Activated naive CD4-positive, alpha-beta T cell treated with anti-CD3 and anti-CD28 coated beads, Interleukin-2, amount 50 U/mL, for 16 hours (primary cell): Measurements from ENCODE around the gene PDE10A.

Experiments
- DNase-seq: peaks from one replicate; pipeline ENCODE4 v3.0.0-alpha.2; 2020

PDE10A gene

DNA sequence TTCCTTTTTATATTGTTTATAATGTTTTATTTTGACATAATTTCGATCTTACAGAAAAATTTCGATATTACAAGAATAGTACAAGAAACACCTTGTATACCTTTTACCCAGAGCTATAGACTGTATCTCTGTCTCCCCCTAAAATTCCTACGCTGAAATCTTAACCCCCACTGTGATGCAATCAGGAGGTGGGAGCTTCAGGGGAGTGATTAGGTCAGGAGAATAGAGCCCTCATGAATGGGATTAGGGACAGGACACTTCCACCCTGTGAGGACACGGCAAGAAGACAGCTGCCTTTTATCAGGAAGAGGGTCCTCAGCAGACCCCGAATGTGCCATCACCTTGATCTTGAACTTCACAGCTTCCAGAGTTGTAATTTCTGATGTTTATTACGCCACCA lies 204.9 kb downstream of the PDE10A start:
- DNase-seq: no peak

DNA sequence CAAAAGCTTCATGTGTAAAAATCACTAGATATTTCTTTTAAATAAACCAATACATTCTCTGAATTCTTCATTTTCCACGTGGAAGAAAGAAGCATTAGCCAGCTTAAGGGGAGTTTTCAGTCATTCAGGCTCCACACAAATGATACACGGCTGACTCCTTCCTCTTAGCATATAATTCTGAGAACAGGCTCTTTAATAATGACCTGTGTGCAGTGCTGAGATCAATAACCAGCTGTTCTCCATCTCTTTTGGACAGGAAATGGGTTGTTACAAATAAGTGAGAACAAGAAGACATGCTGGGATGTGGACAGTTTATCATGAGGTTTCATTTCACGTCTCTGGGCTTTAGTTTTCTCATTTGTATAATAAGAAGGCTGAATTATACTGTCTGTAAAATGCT lies 206.8 kb downstream of the PDE10A start:
- DNase-seq: no peak

DNA sequence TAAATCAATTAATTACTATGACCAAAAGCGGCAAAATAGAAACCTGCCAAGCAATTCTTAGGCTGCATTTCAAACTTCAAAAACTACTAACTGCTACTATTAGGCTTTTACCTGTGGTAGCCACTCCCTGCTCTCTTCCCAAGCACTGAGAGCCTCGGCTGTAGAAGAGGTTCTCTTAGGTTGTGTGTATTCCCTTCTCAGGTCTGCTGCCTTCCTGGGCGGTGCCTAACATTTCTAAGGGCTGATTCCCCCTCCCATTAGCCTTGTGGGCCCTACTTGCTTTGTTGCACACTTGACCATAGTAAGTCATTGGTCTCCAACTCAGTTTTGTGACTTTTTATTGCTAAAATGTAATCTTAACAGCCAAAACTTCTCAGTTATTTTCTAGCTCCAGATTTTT lies 207.6 kb downstream of the PDE10A start:
- DNase-seq: no peak

DNA sequence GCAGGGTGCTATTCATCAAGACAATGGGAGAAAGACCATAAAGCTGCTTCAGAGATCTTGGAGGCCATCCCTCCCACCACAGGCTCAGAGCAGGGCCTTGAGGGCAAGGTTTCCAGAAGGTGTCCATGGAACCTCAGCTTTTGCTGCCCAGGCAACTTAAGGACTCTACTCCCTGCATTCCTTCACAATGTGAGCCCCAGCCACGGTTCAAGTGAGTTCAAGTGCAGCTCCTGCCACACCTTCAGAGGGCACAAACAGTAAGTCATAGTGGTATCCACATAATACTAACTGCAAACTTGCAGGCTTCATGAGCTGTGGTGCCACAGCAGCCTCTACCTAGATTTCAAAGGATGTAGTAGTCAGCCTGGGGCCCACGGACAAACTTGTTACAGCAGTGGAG lies 209.6 kb downstream of the PDE10A start:
- no peak for DNase-seq

DNA sequence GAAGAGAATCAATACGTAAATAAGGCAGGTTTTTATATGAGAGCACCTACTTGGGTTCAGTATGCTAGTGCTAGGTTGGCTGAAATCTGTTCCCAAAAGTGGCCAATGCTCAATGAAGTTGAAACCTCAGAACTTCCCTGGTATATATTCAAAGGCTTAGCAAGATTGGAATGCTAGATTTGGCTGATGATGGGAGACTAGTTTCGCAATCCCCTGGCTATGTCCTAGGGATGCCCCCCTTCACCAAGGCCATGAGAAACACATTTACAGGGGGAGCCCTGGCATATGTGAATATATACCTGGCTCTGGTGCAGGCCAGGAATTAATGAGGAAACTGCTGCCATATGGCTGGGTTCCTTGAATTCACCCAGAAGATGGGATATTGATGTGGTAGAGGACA lies 211.2 kb downstream of the PDE10A start:
- no peak for DNase-seq

DNA sequence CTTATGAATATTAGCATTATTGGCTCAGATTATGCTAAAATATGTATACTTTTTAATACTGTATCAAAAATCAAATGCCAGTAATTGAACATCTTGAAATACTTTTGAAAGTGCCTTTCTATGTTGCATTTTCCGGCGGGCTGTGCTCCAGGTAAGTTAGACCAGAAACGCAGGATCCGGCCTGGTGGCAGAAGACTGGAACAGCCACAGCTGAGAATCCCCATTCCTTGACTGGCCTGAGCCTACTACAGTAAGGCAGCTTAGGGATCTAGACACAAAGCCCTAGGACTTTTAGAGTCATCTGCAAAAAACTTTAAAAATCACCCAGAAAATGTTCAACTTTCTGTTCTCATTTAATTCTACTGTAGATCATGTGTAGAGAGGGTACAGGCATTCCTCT lies 214.8 kb downstream of the PDE10A start:
- no peak for DNase-seq

DNA sequence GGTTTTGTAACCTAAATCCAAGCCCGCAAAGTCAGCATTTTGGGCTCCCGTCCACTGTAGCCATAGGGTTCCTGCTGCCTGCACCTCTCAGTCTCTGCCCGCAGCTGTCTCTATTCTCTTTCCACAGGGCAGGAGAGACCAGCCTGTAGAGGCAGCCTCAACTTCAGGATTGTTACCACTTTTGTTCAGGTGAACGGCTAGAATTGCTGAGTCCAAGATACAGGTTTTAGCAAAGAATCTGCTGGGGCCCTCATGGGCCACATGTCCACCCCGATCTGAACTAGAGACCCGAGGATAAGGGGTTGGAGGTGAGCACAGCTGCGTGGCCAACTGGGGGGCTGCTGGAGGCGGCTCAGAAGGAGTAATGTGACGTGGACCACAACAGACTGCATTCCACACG lies 215.9 kb downstream of the PDE10A start:
- DNase-seq: no peak

DNA sequence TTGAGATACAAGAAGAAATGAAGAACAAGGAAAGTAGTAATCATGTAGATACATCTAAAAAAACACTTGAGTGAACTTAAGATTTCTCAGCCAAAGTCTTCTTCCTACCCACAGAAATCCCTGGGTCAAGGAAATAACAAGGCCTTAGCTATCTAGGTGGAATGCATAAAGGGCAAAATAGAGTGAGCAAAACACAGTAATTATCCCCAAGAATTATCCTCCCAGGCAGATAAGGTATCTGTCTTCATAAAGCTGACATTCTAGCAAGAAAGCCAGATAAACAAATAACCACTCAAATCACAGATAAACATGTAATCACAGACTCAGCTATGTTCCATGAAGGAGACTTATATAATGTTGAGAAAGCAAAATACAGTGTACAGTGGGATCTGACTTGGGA lies 216.7 kb downstream of the PDE10A start:
- DNase-seq: no peak

DNA sequence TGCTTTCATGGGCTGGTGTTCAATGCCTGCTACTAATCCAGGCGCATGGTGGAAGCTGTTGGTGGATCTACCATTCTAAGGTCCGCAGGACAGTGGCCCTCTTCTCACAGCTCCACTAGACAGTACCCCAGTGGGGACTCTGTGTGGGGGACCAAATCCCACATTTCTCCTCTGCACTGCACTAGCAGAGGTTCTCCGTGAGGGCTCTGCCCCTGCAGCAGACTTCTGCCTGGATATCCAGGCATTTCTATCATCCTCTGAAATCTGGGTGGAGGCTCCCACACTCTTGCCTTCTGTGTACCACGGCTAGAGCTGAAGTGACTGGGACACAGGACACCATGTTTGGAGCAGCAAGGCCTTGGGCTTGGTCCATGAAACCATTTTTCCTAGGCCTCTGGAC lies 219.6 kb downstream of the PDE10A start:
- no peak for DNase-seq

DNA sequence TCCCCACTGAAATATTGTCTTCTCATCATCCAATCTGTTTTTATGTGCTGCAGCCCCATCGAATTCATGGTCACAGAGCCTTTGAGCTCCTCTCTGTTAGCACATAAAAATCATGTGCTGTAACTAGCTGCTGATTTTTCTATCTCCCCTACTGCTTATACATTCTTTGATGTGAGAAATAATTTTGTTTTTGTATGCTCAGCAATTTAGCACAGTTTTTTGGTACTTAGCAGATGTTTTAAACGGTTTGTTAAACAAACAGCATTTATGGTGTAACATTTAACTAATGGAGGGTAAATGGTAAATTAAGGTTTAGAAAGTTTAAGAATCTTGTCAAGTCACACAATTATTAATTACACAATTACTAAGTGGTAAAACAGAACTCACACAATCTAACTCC lies 221.9 kb downstream of the PDE10A start:
- DNase-seq: no peak

DNA sequence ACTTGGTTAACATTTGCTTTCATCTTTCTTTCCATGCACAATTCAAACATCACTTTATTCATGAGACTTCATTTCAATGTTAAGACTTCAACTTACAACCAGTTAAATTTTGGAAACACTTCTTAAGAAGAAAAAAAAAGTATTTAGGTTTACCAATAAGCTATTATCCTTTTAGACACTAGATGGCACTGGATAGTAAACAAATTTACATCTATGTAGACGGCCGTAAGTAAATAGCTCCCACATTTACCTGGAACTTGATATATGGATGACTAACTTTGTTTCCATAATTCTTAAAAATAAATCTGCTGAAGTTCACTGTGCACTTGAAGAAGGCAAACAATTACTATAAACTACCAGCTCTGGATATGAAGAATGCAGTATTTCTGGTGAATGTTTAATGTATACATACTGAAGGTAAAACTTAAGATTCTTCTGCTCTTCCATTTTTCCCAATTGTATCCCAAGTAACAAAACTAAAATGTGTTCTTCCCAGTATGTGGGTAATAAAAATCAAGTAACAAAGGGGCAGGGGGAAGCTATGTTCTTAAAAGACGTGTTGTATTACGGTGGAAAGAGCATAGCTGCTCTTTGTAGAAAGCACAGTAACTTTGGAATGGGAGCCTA lies 223.0 kb downstream of the PDE10A start:
- no peak for DNase-seq

DNA sequence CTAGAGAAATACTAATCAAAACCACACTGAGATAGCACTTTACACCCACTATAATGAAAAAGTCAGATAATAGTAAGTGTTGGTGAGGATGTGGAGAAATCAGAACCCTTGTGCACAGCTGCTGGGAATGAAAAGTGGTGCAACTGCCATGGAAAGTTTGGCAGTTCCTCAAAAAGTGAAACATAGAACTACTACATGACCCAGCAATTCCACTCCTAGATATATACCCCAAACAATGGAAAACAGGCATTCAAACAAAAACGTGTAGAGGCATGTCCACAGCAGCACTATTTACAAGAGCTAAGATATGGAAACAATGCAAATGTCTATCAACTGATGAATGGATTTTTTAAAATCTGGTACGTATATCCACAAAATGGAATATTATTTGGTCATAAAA lies 236.1 kb downstream of the PDE10A start:
- DNase-seq: no peak

DNA sequence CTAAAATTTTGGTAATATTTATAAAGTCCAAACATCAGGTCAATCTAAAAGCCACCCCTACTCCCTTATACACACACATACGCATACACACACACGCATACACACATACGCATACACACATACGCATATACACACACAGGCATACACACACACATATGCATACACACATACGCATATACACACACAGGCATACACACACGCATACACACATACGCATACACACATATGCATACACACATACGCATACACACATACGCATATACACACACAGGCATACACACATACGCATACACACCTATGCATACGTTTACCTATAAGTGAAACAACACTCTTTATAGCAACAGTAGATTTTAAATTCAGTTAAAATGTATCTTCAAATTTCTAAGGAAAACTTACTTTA lies 240.8 kb downstream of the PDE10A start:
- no peak for DNase-seq

DNA sequence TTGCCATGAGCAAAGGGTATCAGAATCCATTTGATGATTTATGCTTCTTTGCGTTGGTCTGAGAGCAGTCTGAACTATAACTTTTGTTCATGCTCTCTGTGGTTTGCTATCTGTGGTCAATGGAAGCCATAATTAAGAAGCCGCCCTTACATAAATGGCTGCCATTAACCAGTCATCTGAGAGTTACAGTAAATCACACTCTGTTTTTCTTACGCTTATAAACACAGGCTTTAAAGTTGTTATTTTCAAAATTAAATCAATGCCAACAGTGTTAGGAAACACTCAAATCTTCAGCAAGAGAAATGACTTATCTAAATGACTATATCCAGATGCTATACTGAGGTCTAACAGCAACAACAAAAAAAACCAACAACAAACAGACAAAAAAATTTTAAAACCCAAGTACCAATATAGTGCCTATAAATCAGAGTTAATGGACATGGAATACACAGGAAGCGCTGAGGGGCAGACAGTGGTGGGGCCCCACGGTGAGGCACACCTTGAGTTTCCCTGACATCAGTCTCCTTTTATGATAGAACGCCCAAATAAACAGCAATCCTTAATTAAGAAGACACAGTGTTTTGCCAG lies 245.7 kb downstream of the PDE10A start:
- DNase-seq: no peak

DNA sequence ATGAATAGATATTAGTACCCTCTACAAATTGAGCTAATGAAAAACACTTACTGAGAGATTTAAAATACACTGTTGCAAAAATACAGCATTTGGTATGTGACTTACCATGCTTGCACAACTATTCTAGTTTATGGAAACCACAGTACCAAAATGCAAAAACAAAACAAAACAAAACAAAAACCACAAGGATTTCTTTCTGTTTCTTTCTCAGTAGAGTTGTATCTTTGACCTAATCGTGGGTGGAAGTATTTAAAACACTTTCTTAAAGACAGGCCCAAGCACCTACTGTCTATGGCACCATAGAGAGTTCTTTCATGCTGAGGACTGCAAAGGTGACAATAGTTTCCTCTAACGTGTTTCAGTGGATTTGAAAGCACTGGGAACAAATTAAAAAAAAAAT lies 258.3 kb downstream of the PDE10A start:
- DNase-seq: no peak

DNA sequence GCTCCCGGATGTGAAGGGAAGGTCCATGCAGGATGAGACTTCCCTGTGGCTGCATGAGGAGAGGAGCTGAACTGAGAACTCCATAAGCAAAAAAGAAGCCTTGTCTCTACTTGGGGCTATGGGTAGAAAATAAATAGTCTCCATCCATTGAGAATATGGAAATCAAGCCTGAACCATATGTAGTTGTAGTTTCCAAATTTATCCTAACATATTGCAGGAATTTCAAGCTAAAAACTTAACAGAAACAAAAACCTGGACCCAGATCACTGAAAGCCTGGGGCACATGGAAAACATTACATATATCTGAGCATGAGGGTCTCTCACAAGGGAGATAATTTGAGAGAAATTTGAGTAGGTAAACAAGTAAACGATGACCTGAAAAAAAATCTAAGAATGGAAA lies 258.7 kb downstream of the PDE10A start:
- DNase-seq: no peak

DNA sequence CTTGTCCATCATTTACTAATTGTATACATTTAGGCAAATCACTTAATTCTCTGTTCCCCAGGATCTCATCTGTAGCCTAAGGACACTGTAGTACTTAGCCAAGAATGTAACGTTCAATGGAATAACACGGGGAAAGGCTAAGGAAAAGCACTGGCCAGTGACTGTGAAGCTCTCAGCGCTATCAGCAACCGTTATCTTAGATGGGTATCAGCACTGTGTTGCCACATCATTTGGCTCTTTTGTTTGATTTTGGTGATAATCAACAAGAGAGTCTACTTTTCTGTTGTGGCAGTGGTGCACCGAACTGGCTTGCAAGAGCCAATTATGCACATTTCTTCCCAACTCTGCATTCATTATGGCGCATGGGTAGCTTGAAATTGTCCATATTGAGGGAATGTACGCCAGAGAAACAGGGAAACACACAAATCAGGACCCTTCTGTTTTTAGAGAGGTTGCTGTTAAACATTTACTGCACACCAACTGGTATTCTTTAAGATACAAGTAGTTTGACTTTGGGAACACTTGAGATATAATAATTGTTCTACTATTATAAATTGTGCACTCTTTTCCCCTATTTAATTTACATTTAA lies 259.9 kb downstream of the PDE10A start:
- DNase-seq: no peak

DNA sequence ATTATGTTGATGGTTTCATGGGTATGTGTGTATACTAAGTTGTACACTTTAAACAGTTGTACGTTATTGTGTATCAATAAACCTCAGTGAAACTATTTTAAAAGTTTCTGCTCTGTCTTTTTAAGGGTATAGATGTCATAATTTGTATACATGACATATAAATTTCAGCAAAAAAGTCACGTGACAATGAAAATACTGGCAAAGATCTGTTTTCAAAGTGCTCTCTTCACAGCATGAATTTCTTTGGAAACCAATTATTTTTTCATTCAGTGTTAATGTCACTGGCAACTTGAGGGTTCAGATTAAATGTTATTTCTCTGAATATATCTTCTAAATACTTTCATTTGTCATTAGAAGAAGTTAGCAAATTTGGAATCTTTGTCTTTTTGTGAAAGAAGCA lies 261.9 kb downstream of the PDE10A start:
- DNase-seq: no peak

DNA sequence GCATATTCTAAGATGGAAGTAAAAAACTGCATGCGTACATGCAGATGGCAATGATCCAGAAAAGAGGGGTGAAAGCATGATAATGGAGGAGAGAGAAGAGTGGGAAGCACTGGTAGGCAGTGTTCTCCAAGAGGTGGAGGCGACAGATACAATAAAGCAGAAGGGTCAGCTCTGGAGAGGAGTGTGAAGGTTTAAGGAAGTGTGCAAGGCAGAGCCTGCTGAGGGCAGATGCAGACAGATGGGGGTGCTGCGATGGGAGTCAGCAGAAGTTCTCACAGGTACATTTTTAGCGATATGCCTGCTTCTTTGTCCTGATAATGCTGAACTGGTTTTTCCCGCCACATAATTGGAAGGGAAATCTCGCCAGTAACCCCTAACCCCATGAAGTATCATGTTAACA lies 272.6 kb downstream of the PDE10A start:
- no peak for DNase-seq

DNA sequence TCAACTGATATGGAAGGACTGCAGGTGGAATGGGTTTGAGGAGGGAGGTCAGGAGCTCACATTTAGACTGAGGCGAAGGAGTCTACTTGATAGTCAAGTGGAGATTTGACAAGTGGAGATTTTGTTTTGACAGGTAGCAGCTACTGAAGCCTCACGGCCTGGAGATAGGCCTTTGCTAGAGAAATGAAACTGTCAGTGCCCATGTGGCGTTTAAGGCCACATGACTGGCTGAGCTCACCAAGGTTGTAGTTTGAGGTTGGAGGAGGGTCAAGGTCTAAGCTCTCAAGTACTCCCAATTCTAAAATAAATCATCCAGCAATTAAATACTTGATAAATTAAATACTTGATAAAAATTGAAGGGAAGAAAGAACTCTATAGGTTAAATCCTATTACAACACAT lies 273.5 kb downstream of the PDE10A start:
- DNase-seq: no peak

DNA sequence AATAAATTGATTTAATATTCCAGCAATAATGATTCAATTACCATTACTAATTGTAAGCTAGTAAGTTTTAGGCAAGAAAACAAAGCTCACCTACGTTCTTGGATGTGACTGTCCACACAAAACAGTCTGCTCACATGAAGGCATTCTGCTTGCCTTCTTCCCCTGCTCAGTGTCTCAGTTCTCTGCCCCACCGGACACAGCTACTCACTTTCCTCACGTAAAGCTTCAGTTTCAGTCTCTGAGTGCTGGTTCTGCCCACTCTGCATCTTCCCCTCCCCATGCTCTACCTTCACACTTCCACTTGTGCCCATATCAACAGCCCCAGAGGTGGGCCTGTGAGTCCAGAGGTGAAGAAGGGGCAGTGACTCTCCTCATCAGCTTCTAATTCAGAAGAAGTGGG lies 279.7 kb downstream of the PDE10A start:
- DNase-seq: no peak

DNA sequence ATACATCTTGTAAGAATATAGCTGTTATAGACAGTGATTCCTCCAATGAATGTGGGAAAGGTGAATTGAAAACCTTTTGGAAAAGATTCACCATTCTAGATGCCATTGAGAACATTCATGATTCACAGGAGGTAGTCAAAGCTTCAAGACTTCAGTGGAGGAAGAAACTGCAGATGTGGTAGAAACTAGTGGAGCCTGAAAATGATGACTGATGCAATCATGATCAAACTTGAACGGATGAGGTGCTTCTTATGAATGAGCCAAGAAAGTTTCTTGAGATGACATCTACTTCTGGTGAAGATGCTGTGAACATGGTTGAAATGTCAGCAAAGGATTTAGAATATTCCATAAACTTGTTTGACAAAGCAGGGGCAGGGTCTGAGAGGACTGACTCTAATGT lies 286.9 kb downstream of the PDE10A start:
- no peak for DNase-seq

DNA sequence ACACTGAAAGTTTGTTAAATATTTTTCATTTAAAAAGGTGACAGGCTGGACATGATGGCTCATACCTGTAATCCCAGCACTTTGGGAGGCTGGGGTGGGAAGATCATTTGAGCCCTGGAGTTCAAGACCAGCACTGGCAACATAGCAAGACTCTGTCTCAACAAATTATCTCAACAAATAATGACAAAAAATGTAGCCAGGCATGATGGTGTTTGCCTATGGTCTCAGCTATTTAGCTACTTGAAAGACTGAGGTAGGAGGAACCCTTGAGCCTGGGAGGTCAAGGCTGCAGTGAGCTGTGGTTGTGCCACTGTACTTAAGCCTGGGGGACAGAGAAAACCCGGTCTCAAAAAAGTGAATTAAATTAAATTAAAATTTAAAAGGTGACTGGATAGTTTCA lies 297.7 kb downstream of the PDE10A start:
- DNase-seq: no peak

DNA sequence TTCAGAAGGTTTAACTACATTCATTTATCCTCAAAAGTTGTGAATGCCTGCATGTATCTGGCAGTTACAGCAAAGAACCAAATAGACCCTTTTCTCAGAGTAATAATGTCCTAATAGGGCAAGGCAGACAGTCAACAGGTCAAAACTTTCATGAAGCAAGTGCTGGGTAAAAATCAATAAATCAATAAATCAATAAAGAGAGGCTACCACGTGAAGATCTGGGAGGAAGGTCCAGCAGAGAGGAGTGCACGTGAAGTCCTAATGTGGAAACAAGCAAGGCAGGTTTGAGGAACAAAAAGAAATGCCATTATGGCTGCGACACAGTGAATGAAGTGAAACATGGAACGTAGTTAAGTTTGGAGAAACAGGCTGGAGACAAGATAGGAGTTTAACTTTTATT lies 317.3 kb downstream of the PDE10A start:
- no peak for DNase-seq

DNA sequence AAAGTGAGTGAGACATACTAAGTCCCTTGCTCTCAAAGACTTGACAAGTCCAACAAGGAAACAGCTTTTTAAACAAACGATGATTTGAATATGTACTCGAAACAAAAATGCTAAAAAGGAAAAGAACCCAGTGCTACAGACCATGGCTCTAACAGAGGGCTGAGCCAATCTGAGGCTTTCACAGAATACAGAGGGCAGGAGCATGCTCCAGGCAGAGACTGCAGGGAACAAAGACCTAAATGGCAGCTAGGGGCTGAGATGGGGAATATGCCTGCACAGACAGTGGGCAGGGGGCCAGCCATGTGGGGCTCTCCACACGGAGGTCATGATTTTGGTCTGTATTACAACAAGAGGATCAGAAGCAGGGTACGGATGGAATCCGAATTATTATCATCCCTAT lies 322.5 kb downstream of the PDE10A start:
- no peak for DNase-seq
